Measurements from ENCODE around the gene RPL5.

RPL5 gene

DNA sequence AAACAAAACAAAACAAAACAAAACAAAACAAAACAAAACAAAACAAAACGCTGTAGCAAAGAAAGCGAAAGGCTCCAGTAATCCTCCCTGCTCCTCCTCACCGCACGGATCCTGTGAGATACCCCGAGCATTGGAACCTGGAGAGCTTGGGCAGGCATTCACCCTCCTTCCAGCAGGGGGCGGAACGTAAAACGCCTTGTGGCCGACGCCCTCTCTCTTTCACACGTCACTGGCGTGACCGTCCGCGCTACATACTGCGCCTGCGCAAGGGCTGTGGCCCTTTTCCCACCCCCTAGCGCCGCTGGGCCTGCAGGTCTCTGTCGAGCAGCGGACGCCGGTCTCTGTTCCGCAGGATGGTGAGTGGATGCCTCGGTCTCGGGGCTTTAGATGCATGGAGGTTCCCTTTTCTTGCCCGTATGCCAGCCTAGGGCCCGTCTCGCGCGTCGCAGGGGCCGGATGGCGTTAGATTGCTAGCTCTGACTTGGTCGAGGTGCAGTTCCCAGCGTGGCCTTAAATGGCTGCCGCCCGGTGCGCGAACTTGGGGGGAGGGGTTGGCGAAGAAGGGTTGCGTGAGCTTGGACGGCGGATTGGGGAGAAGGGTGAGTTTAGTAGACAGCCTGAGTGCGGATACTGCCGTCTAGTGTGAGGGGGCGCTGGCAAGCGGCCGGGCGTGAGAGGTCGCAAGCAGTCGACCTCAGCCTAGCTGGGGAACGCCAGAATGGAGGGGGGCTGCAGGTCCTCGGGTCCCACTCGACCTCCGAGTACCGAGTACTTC is at the start of gene RPL5:
Gene RPL5, plus strand, starts transcription at position 279 of the 775 bp plus-strand sequence. Its CDS starts 75 bp downstream, at position 354.
- peak within 1 kb of the TSS; percentile 75 for H3K4me3 ChIP-seq (ENCODE audit: low read depth, low read length)
- TF ChIP-seq, protein P1, sequence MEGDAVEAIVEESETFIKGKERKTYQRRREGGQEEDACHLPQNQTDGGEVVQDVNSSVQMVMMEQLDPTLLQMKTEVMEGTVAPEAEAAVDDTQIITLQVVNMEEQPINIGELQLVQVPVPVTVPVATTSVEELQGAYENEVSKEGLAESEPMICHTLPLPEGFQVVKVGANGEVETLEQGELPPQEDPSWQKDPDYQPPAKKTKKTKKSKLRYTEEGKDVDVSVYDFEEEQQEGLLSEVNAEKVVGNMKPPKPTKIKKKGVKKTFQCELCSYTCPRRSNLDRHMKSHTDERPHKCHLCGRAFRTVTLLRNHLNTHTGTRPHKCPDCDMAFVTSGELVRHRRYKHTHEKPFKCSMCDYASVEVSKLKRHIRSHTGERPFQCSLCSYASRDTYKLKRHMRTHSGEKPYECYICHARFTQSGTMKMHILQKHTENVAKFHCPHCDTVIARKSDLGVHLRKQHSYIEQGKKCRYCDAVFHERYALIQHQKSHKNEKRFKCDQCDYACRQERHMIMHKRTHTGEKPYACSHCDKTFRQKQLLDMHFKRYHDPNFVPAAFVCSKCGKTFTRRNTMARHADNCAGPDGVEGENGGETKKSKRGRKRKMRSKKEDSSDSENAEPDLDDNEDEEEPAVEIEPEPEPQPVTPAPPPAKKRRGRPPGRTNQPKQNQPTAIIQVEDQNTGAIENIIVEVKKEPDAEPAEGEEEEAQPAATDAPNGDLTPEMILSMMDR (IDR thresholded peaks at IDR 0.05; ENCODE audit: low read depth, low read length), result peak; percentile 88

DNA sequence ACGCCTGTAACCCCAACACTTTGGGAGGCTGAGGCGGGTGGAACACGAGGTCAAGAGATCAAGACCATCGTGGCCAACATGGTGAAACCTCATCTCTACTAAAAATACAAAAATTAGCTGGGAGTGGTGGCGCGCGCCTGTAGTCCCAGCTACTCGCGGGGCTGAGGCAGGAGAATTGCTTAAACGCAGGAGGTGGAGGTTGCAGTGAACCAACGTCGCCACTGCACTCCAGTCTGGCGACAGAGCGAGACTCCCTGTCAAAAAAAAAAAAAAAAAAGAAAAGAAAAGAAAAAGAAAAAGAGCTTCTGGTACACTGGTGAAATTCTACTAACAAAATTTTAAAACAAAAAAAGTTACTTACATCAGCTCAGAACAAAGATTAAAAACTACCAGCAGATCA is 48.3 kb upstream of the RPL5 start:
- H3K4me3 ChIP-seq (ENCODE audit: low read depth, low read length), result peak overlapping the region; percentile 67

DNA sequence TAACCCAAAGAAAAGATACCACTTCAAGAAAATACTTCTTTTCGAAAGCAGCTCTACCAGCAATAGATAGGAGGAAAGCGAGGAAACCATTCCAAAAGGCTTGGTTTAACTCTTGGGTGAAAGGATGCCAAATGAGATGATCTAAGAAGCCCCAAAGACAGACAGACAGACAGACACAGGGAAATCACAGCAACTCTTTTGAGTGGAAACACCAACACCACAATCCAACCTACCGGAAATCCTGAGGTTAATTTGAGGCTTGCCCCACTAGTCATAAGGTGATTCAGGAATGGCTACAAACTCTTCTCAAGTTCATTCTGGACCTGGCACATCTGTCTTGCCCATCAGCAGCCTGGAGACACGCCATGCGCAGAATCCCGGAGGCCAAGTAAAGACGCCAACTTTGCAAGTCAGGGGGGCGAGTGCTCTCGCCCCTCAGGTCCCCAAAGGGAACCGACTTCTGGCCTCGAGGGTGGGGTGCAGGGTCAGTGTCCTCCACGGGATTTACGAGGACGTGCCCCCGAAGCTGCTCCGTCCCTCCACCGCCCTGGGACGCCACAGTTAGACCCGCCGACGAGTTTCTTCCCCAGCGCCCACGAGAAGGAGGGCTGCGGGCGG is 47.7 kb upstream of the RPL5 start:
- peak overlapping the region; percentile 67 for H3K4me3 ChIP-seq (ENCODE audit: low read depth, low read length)
- TF ChIP-seq, protein P1 (IDR thresholded peaks at IDR 0.05; ENCODE audit: low read depth, low read length), result no peak

DNA sequence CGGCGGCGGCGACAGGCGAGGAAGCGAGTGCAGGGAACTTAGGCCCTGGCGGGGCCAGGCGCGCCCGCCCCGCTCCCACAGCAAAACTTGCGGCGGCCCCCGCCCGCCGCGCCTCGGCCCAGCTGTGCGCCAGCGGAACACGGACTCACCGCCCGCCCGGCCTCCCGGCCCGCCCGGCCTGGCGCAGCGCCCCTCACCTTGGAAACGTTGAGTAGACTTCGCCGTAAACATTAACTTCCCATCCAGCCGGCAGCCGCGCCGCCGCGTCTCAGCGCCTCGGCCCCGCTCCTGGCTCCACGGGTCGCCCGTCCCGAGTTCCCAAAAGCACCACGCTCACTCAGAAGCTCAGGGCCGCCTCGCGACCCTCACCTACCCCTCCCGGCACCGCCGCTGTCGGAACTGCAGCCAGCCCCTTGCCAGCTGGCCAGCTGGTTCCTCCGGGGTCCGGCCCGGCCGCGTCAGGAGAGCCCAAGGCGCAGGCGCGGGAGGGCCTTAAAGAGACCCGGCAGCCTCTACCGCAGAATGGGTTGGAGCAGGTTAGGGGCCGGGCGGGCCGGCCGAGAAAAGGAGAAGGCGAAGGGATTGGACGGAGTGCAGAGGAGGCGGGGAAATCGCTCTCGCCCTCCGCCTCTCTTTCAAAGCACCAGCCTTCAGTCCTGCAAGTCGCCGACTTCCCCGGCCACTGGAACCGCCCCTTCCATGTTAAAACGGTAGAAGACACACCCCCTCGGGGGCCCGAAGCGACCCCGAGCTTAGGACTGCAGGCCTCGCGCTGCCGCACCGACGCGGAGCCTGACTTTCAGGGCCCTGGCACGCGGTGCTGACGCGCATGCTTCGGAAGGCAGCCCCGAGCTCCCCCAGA is 47.0 kb upstream of the RPL5 start, which contains the start of gene EVI5:
Gene EVI5, minus strand, starts transcription at position 470 of the 862 bp plus-strand sequence. CDS start 48,562 bp downstream, outside the sequence.
- TF ChIP-seq, protein P1 (IDR thresholded peaks at IDR 0.05; ENCODE audit: low read depth, low read length), result no peak
- peak within 1 kb of the TSS; percentile 67 for H3K4me3 ChIP-seq (ENCODE audit: low read depth, low read length)

DNA sequence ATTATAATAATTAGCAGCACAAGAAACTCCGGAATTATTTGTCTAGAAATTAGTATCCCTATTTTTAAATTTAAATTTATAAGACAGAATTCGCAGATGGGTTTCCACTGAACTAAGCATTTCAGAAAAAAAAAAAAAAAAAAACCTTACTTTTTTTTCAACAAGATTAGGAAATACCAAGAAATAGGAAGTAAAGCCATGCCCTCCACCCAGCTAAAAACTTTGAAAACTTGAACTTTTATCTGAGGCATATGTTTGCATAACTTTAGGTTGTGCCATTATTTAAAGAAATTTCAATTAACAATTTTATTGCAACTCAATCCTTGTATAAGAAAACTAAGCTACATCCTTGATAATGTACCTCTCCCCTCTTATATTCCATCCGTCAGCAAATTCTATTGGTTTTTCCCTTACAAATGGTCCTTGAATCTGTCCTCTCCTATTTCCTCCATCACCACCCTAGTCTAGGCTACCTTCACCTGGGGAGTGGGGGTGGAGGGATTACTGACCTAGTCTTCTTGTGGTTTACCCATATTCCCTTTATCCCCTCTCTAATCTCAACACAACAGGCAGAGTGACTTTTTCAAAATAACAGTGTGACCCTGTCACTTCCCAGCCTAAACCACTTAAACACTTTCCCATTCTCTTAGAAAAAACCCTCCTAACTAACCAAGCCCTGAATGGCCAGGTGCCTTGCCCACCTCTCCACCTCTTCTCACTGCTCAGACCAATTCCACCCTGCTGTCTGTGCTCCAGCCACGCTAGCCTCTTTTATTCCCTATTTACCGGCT is 45.5 kb upstream of the RPL5 start:
- no peak overlapping the region for H3K4me3 ChIP-seq (ENCODE audit: low read depth, low read length)
- TF ChIP-seq, protein P1 (IDR thresholded peaks at IDR 0.05; ENCODE audit: low read depth, low read length), result no peak

DNA sequence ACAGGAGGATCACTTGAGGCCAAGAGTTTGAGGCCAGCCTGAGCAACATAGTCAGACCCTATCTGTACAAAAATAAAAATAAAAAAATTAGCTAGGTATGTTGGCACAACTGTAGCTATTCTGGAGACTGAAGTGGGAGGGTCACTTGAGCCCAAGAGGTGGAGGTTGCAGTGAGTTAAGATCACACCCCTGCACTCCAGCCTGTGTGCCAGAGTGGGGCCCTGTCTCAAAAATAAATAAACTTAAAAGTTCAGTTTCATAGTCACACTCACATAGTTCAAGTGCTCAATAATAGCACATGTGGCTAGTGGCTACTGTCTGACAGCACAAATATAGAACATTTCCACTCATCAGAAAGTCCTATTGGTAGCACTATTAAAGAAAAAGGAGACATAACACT is 41.8 kb upstream of the RPL5 start:
- H3K4me3 ChIP-seq (ENCODE audit: low read depth, low read length), result no peak overlapping the region
- TF ChIP-seq, protein P1 (IDR thresholded peaks at IDR 0.05; ENCODE audit: low read depth, low read length), result no peak

DNA sequence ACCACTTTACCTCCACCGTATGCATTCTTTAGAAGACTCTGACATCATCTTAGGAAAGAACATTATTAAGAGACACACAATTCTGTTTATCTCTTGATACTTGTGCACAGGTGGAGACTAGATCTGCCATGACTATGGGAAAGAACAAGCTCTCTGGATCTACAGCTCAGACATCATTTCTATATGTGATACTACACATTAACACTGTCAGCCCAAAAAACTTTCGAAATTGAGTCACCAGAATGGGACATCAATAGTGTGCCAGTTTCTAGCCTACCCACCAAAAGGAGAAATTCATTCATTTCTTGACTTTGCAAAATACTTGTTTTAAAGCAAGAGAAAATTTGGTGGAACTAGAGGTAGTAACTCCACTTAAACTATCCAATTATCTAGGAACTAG is 41.0 kb upstream of the RPL5 start:
- no peak overlapping the region for H3K4me3 ChIP-seq (ENCODE audit: low read depth, low read length)
- TF ChIP-seq, protein P1 (IDR thresholded peaks at IDR 0.05; ENCODE audit: low read depth, low read length), result no peak
